Activated T-cell treated with anti-CD3 and anti-CD28 coated beads for 1 hour (primary cell): ENCODE data around the gene ZIC3.

Experiments used
- DNase-seq: peaks from one replicate; pipeline ENCODE4 v3.0.0-alpha.2; 2020; ENCODE audit warnings: low read depth

ZIC3 gene

GRCh38 chrX:137574102-137574783 is 8.3 kb downstream of the ZIC3 start:
- no peak for DNase-seq

DNA sequence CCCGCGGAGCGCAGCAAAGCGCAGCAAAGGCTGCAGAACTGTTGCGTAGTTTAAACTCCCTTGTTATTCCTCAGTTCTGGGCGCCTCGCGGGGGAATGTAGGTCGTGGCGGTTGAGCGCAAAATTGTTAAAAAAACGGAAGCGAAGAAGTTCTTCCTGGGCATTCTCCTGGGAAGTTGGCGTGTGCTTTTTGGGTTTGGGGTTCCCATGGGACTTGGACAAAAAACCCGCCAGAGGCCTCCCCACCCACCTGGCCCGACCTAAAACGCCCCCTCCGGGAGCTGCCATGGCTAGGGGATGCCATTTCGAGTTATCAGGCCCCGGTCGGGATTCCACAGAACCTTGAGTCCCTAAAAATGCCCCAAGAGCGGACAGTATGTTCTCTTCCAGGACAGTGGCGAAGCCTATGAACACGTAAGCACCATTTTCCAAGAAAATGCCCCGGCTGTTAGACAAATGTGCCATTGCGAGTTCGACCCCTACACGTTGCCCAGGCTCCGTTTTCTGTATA is 8.9 kb downstream of the ZIC3 start:
- no peak for DNase-seq

DNA sequence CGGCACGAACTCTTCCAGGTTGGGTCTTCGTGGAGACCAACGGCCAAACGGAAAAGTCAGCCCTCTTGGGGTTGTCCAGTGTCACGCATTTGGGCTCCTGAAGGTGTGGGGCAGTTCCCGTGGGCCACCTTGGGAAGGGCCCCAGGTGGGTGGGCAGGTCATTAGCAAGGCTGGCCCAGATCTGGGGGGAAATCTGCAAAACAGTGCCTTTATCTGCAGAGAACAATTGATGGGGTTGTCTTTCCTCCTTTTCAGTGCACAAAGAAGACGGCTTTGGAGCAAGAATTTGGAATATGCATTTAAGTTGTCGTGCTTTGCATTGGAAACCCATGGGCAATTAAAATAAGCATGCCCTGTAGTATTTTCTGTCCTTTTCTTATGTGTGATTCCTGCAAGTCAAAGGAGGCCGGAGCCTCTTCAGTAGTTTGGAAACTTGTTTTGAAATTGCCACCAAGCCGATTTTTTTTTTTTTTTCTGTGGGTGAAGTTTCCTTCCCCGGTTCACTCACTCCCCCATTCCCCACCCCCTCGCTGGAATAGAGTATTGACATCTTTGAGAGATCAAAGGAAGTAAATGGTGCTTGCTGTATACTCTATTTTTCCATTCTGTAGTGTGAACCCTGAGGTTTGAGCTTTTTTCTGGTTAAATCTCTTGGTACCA is 9.8 kb downstream of the ZIC3 start:
- DNase-seq = no peak

- no peak for DNase-seq
Measured at GRCh38 chrX:137587151-137587550, 21.2 kb downstream of the ZIC3 start.

- DNase-seq = no peak
Measured at GRCh38 chrX:137600769-137601168, 34.8 kb downstream of the ZIC3 start.
